ENCODE results near the gene RNF149. TPM values are rescaled to one million over a fixed set of nuclear protein-coding genes. Genes with fewer than 3 reads are reported as not detected.

The RNF149 gene
- total RNA-seq, 3 donors from 2014 or later (not counting 1 experiment from before 2014, with no cell fraction given), result 133 to 151 (median 149) TPM

DNA sequence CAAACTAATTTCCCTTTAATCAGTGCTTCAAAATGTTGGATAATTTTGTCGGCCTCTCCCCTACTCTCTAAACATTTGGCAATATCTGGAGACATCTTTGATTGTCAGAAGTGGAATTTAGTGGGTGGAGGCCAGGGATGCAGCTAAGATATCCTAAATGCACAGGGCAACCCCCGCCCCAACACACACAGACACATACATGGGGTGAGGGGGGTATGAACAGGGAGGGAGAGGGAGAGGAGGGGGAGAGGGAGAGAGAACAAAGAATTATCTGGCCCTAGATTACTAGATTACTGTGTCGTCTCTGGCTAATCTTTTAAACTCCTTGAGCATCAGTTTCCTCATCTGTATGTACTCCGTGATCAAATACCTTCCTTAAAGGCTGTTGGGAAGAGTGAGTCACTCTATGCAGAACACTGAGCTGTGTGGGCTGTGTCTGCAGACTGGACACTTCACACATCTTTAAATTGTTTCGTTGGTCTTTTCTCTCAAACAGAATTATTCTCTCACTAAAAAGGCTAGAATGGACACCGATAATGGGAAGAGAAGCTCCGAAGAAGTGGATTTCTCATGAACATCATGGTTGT is 2.9 kb downstream of the RNF149 start:
- H3K9me3 Mint-ChIP-seq, result no peaks in the 10 kb centered on the region
- Histone ChIP-seq H3K9me3 (ENCODE audit: control insufficient read depth, insufficient read depth, low read length) (no peaks in the 10 kb centered on the region), H3K4me1 (ENCODE audit: control insufficient read depth, insufficient read depth, low read length) (peaks cover 52% of the 10 kb centered on the region), H3K36me3 (ENCODE audit: control insufficient read depth, insufficient read depth, low read length) (peaks cover 9% of the 10 kb centered on the region), H3K27ac (ENCODE audit: low read length) (peak overlapping the region; percentile 87), H3K4me3 (ENCODE audit: low read length) (peak overlapping the region; percentile 73), H3K27me3 (ENCODE audit: control insufficient read depth, insufficient read depth, low read length) (no peaks in the 10 kb centered on the region)
- H3K4me1 Mint-ChIP-seq, result peaks cover 77 to 79% of the 10 kb centered on the region in 2 donors
- ATAC-seq (no peak), DNase-seq (no peak)
- no peaks in the 10 kb centered on the region for H3K27me3 Mint-ChIP-seq (ENCODE audit: low read depth in 2 of 2)
- no peaks in the 10 kb centered on the region for H3K36me3 Mint-ChIP-seq
- intact Hi-C loops (cut with micrococcal nuclease), result loop anchor here (10.0 kb wide), 1 partner anchor 721 kb away; no protein-coding TSS in a partner anchor
- peak overlapping the region; percentile 96 to 98 for H3K27ac Mint-ChIP-seq
- peak overlapping the region; percentile 99 for H3K4me3 Mint-ChIP-seq
- 69% methylated on average over 4 of the region's 7 CpGs for WGBS (ENCODE audit: insufficient coverage)
- TF ChIP-seq, protein P1, sequence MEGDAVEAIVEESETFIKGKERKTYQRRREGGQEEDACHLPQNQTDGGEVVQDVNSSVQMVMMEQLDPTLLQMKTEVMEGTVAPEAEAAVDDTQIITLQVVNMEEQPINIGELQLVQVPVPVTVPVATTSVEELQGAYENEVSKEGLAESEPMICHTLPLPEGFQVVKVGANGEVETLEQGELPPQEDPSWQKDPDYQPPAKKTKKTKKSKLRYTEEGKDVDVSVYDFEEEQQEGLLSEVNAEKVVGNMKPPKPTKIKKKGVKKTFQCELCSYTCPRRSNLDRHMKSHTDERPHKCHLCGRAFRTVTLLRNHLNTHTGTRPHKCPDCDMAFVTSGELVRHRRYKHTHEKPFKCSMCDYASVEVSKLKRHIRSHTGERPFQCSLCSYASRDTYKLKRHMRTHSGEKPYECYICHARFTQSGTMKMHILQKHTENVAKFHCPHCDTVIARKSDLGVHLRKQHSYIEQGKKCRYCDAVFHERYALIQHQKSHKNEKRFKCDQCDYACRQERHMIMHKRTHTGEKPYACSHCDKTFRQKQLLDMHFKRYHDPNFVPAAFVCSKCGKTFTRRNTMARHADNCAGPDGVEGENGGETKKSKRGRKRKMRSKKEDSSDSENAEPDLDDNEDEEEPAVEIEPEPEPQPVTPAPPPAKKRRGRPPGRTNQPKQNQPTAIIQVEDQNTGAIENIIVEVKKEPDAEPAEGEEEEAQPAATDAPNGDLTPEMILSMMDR (IDR thresholded peaks at IDR 0.05), result no peak

DNA sequence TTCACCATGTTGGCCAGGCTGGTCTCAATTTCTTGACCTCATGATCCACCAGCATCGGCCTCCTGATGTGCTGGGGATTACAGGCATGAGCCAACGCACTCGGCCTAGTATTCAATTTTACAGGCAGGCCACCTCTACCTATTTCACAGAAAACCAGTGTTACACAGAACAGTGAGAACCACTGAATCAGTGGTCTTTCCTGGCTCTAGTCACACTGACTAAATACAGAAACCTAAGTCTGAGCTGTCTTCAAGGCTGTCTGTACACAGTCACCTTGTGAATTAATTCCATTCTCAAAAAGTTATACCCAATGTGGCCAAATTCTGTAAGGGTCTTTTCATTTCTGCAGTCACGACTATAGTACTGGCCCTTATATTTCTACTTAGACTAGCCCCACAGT is 3.5 kb downstream of the RNF149 start:
- H3K27ac ChIP-seq (ENCODE audit: low read length), result peak overlapping the region; percentile 87
- H3K4me3 ChIP-seq (ENCODE audit: low read length), result no peak overlapping the region
- H3K4me1 ChIP-seq (ENCODE audit: control insufficient read depth, insufficient read depth, low read length), result peaks cover 57% of the 10 kb centered on the region
- DNase-seq (no peak), ATAC-seq (no peak)
- H3K4me1 Mint-ChIP-seq, result peaks cover 76 to 79% of the 10 kb centered on the region in 2 donors
- H3K27me3 Mint-ChIP-seq (ENCODE audit: low read depth in 2 of 2), result no peaks in the 10 kb centered on the region
- no peaks in the 10 kb centered on the region for H3K27me3 ChIP-seq (ENCODE audit: control insufficient read depth, insufficient read depth, low read length)
- intact Hi-C loops (cut with micrococcal nuclease), result loop anchor here (10.0 kb wide), 1 partner anchor 720 kb away; no protein-coding TSS in a partner anchor
- 65% methylated on average over 4 of the region's 4 CpGs for WGBS (ENCODE audit: insufficient coverage)
- H3K4me3 Mint-ChIP-seq, result peak overlapping the region; percentile 99
- TF ChIP-seq, protein P1 (IDR thresholded peaks at IDR 0.05), result no peak
- H3K36me3 ChIP-seq (ENCODE audit: control insufficient read depth, insufficient read depth, low read length), result peaks cover 9% of the 10 kb centered on the region
- no peaks in the 10 kb centered on the region for H3K9me3 Mint-ChIP-seq
- H3K36me3 Mint-ChIP-seq, result no peaks in the 10 kb centered on the region
- H3K27ac Mint-ChIP-seq, result peak overlapping the region; percentile 96 to 98
- H3K9me3 ChIP-seq (ENCODE audit: control insufficient read depth, insufficient read depth, low read length), result no peaks in the 10 kb centered on the region

DNA sequence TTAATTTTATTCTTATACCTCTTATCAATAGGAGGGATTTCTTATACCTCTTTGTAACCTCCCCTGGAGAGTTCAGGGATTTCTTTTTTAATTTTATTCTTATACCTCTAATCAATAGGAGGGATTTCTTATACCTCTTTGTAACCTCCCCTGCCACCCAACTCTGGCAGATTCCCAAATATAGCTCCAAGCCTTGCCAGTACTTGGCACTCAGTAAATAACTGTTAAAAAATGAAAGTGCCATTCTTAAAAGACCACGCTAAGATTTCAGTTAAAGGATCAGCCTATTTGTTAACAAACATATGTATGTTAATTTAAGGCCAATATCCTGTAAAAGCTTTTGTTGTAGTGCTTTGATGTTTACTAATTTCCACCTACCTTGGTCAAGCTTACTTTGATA is 4.8 kb downstream of the RNF149 start:
- Histone ChIP-seq H3K36me3 (ENCODE audit: control insufficient read depth, insufficient read depth, low read length) (peaks cover 10% of the 10 kb centered on the region), H3K27me3 (ENCODE audit: control insufficient read depth, insufficient read depth, low read length) (no peaks in the 10 kb centered on the region), H3K4me3 (ENCODE audit: low read length) (no peak overlapping the region), H3K9me3 (ENCODE audit: control insufficient read depth, insufficient read depth, low read length) (no peaks in the 10 kb centered on the region), H3K4me1 (ENCODE audit: control insufficient read depth, insufficient read depth, low read length) (peaks cover 61% of the 10 kb centered on the region), H3K27ac (ENCODE audit: low read length) (no peak overlapping the region)
- H3K9me3 Mint-ChIP-seq, result no peaks in the 10 kb centered on the region
- H3K27me3 Mint-ChIP-seq (ENCODE audit: low read depth in 2 of 2), result no peaks in the 10 kb centered on the region
- no CpG with 5 or more reads among the region's 1 CpG for WGBS (ENCODE audit: insufficient coverage)
- H3K4me1 Mint-ChIP-seq, result peaks cover 87 to 88% of the 10 kb centered on the region in 2 donors
- ATAC-seq (no peak), DNase-seq (no peak)
- H3K4me3 Mint-ChIP-seq, result peak overlapping the region; percentile 74
- H3K36me3 Mint-ChIP-seq, result no peaks in the 10 kb centered on the region
- H3K27ac Mint-ChIP-seq, result peak overlapping the region; percentile 96 to 98
- TF ChIP-seq, protein P1 (IDR thresholded peaks at IDR 0.05), result no peak
- intact Hi-C loops (cut with micrococcal nuclease), result loop anchor here (10.0 kb wide), 1 partner anchor 719 kb away; no protein-coding TSS in a partner anchor

Data from natural killer cell (primary cell).